SK-N-SH treated with all-trans-retinoic acid at 6 μM for 48 hours (cell line): ENCODE measurements around the gene FBXW12.
"Not testable (repeated sequence)": the region's sequence is repeated elsewhere in the genome, so short reads cannot be mapped to it uniquely, and the experiment has no call there.

Source experiments
- ATAC-seq: fragments of 200-7000 bp; cut with Tn5 transposase; 3 replicates; pipeline ENCODE4 v1.9.1; 2020; ENCODE audit warnings: mild to moderate bottlenecking, moderate library complexity
- ARNTL ChIP-seq: fragments of 450-650 bp; formaldehyde crosslinking; IDR thresholded peaks from 2 replicates; pipeline ENCODE4 v1.5.0; 2020; ENCODE audit warnings: low read depth, mild to moderate bottlenecking, moderate library complexity, borderline replicate concordance
- BACH2 ChIP-seq: fragments of 250-450 bp; sonication (Bioruptor Pico); IDR thresholded peaks from 2 replicates; pipeline ENCODE4 v1.9.0; 2021; ENCODE audit warnings: mild to moderate bottlenecking, borderline replicate concordance
- CREB5 ChIP-seq: fragments of 250-450 bp; sonication (Bioruptor Pico); IDR thresholded peaks from 2 replicates; pipeline ENCODE4 v1.5.1; 2020; ENCODE audit warnings: low read depth, mild to moderate bottlenecking, moderate library complexity
- CSDC2 ChIP-seq: fragments of 250-450 bp; sonication (Bioruptor Pico); IDR thresholded peaks from 2 replicates; pipeline ENCODE4 v1.5.0; 2020; ENCODE audit warnings: mild to moderate bottlenecking, moderate library complexity
- CSRNP3 ChIP-seq: fragments of 250-450 bp; sonication (Bioruptor Pico); IDR thresholded peaks from 2 replicates; pipeline ENCODE4 v1.5.1; 2021; ENCODE audit warnings: mild to moderate bottlenecking, moderate library complexity
- ESRRG ChIP-seq: fragments of 250-450 bp; sonication (Bioruptor Pico); IDR thresholded peaks from 2 replicates; pipeline ENCODE4 v1.6.1; 2021; ENCODE audit warnings: mild to moderate bottlenecking
- GLIS3 ChIP-seq: fragments of 250-450 bp; sonication (Bioruptor Pico); IDR thresholded peaks from 2 replicates; pipeline ENCODE4 v1.5.0; 2020; ENCODE audit warnings: mild to moderate bottlenecking, moderate library complexity
- ISL1 ChIP-seq: fragments of 250-450 bp; sonication (Bioruptor Pico); IDR thresholded peaks from 2 replicates; pipeline ENCODE4 v2.1.2; 2022; ENCODE audit warnings: mild to moderate bottlenecking, moderate library complexity
- PATZ1 ChIP-seq: fragments of 250-450 bp; sonication (Bioruptor Pico); IDR thresholded peaks from 2 replicates; pipeline ENCODE4 v1.8.0; 2020; ENCODE audit warnings: mild to moderate bottlenecking, moderate library complexity, borderline replicate concordance
- POU6F1 ChIP-seq: fragments of 250-450 bp; sonication (Bioruptor Pico); IDR thresholded peaks from 2 replicates; pipeline ENCODE4 v1.8.0; 2021; ENCODE audit warnings: low read depth, mild to moderate bottlenecking, moderate library complexity, borderline replicate concordance
- PPARA ChIP-seq: fragments of 250-450 bp; sonication (Bioruptor Pico); IDR thresholded peaks from 2 replicates; pipeline ENCODE4 v1.5.0; 2020; ENCODE audit warnings: mild to moderate bottlenecking, borderline replicate concordance
- RARB ChIP-seq: fragments of 250-450 bp; sonication (Bioruptor Pico); IDR thresholded peaks from 2 replicates; pipeline ENCODE4 v1.8.0; 2021; ENCODE audit warnings: mild to moderate bottlenecking, moderate library complexity
- SNAI2 ChIP-seq: fragments of 250-450 bp; sonication (Bioruptor Pico); IDR thresholded peaks from 2 replicates; pipeline ENCODE4 v1.5.0; 2020; ENCODE audit warnings: mild to moderate bottlenecking, moderate library complexity
- TCF4 ChIP-seq: fragments of 250-450 bp; sonication (Bioruptor Pico); IDR thresholded peaks from 2 replicates; pipeline ENCODE4 v1.8.0; 2021; ENCODE audit warnings: mild to moderate bottlenecking, moderate library complexity, borderline replicate concordance
- TOX ChIP-seq: fragments of 250-450 bp; sonication (Bioruptor Pico); IDR thresholded peaks from 2 replicates; pipeline ENCODE4 v1.8.0; 2021; ENCODE audit warnings: mild to moderate bottlenecking, moderate library complexity, borderline replicate concordance
- TSHZ2 ChIP-seq: fragments of 250-450 bp; sonication (Bioruptor Pico); IDR thresholded peaks from 2 replicates; pipeline ENCODE4 v1.5.0; 2020; ENCODE audit warnings: mild to moderate bottlenecking, moderate library complexity
- ZC3H10 ChIP-seq: fragments of 250-450 bp; sonication (Bioruptor Pico); IDR thresholded peaks from 2 replicates; pipeline ENCODE4 v1.5.1; 2021; ENCODE audit warnings: mild to moderate bottlenecking, moderate library complexity
- ZFP30 ChIP-seq: fragments of 450-650 bp; formaldehyde crosslinking; IDR thresholded peaks from 2 replicates; pipeline ENCODE4 v1.5.0; 2022; ENCODE audit warnings: mild to moderate bottlenecking, moderate library complexity
- ZNF565 ChIP-seq: fragments of 450-650 bp; formaldehyde crosslinking; conservative IDR thresholded peaks from 2 replicates; pipeline ENCODE4 v1.5.0; 2020; ENCODE audit warnings: low read depth, mild to moderate bottlenecking, moderate library complexity
- ZNF70 ChIP-seq: fragments of 450-650 bp; formaldehyde crosslinking; IDR thresholded peaks from 2 replicates; pipeline ENCODE4 v1.5.0; 2020; ENCODE audit warnings: mild to moderate bottlenecking, moderate library complexity

FBXW12 gene

GRCh38 chr3:48400824-48401433 is 28.9 kb downstream of the FBXW12 start (continued):
- no peak for TF ChIP-seq CSDC2
- TF ChIP-seq GLIS3 = no peak
- no peak for TF ChIP-seq BACH2 (CRISPR knock-in tag)
- TF ChIP-seq, all 23 proteins: peak for 0

GRCh38 chr3:48401434-48401901 is 29.4 kb downstream of the FBXW12 start:
- not testable (repeated sequence) for ATAC-seq

GRCh38 chr3:48402281-48402732 is 30.3 kb downstream of the FBXW12 start:
- TF ChIP-seq PATZ1 (CRISPR knock-in tag) (peak; percentile 53; the same call in 1 of the 2 replicates), TCF4 (no peak), ZFP30 (CRISPR knock-in tag) (no peak)
- TF ChIP-seq, all 23 proteins: peak for 1
- peak; percentile 71 for ATAC-seq

- TF ChIP-seq ZNF70 (CRISPR knock-in tag) = no peak
- TF ChIP-seq TSHZ2 (CRISPR knock-in tag) = no peak
- no peak for TF ChIP-seq ARNTL (CRISPR knock-in tag)
- TF ChIP-seq SNAI2 (CRISPR knock-in tag) = no peak
- no peak for TF ChIP-seq CSDC2
- TF ChIP-seq ZC3H10 = no peak
- no peak for TF ChIP-seq PPARA (CRISPR knock-in tag)
- no peak for TF ChIP-seq TCF4
- TF ChIP-seq PATZ1 (CRISPR knock-in tag) = no peak
These were observed 30.9 kb downstream of the FBXW12 start for GRCh38 chr3:48402907-48403306.

GRCh38 chr3:48403533-48404439 is 31.8 kb downstream of the FBXW12 start:
- no peak for ATAC-seq
- TF ChIP-seq TCF4 = no peak
- TF ChIP-seq CSRNP3 (CRISPR knock-in tag) = no peak
- TF ChIP-seq ZNF565 (CRISPR knock-in tag) = no peak
- TF ChIP-seq POU6F1 (CRISPR knock-in tag) = no peak
- no peak for TF ChIP-seq ZC3H10
- no peak for TF ChIP-seq ARNTL (CRISPR knock-in tag)
- TF ChIP-seq ZNF70 (CRISPR knock-in tag) = no peak
- TF ChIP-seq SNAI2 (CRISPR knock-in tag) = no peak
- TF ChIP-seq GLIS3 = no peak
- TF ChIP-seq ESRRG (CRISPR knock-in tag) = no peak
- no peak for TF ChIP-seq RARB (CRISPR knock-in tag)
- TF ChIP-seq ISL1 = no peak
- TF ChIP-seq TOX (CRISPR knock-in tag) = no peak
- TF ChIP-seq CSDC2 = no peak
- TF ChIP-seq CREB5 (CRISPR knock-in tag) = no peak

More at GRCh38 chr3:48402907-48403306, 30.9 kb downstream of the FBXW12 start:
- ATAC-seq = no peak
